ENCODE results near the gene TXNIP.
A peak's percentile ranks its signal among the peaks of the same experiment; 100 is the strongest.
"Not testable (repeated sequence)": the region's sequence is repeated elsewhere in the genome, so short reads cannot be mapped to it uniquely, and the experiment has no call there.

Gene TXNIP, protein sequence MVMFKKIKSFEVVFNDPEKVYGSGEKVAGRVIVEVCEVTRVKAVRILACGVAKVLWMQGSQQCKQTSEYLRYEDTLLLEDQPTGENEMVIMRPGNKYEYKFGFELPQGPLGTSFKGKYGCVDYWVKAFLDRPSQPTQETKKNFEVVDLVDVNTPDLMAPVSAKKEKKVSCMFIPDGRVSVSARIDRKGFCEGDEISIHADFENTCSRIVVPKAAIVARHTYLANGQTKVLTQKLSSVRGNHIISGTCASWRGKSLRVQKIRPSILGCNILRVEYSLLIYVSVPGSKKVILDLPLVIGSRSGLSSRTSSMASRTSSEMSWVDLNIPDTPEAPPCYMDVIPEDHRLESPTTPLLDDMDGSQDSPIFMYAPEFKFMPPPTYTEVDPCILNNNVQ

DNA sequence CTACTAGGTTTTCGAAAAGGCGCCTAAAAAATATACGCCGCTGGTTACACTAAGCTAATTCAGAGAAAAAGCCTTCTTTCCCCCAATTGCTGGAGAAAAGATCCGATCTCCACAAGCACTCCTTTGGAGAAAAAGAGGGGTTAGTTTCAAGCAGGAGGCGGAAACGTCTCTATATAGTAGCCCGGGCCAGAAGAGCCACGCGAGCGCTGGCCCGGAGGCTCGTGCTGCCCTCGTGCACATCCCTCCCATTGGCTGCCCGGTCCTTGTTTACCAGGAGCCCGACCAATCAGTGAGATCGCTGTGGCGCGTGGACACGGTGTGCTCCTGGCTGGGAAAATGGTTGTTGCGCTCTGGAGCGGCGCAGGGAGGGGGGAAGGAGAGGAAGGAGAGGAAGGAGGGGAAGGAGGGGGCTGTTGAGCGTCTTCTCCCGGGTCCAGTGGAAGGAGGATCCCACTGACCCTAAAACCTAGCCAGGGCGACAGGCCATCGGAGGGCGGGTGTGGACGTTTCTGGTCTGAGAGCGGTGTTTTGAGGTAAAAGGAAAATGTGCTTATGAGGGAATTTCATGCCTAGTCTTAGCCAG lies at the start of gene TXNIP:
Gene TXNIP, minus strand, starts transcription at position 147 of the 583 bp plus-strand sequence. CDS start 313 bp downstream, outside the sequence.
- DNase-seq (ENCODE audit: low spot score), result peak; percentile 91

DNA sequence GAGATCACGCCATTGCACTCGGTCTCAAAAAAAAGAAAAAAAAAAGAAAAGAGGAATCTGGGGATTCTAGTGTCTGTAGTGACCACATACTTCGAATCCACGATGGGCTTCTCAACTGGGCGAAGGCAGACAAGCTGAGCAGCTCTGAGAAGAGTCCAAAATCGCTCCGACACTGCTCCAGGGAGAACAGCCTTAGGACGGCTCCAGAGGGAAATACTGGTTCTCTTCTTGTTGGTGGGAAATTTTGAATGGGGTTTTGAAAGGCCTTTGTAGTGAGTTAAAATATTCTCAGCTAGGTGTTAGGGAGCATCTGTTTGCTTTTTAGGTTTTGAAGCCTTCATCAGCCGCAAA lies 43.4 kb upstream of the TXNIP start:
- DNase-seq (ENCODE audit: low spot score), result no peak

DNA sequence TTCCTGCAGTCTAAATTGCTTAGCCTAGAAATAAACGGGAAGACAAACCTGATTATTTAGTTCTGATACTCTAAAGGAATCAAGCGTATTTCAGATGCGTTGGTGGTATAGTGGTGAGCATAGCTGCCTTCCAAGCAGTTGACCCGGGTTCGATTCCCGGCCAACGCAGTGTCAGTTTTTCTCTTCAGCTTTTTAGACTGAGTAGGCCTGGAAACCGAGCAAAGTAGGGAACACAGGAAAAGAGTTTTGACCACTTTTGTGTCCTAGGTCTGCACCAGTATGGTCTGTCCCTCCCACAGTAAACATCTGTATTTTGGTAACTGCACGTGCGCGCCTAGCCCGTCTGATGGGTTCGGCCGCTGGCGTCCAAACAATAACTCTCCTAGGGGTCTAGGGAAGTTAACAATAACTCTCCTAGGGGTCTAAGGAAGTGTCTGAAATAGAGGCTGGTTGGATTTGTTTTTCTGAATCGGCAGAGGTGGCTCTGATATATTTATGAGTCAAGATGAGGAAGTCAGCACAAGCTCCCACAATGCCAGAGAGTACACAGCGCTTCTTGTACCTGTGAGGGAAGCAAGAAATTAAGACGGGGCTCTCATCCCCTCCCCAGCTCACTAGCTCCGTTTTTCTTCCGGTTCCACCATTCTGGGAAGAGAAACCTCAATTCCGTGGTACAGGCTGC lies 40.7 kb upstream of the TXNIP start:
- DNase-seq (ENCODE audit: low spot score), result peak; percentile 79

DNA sequence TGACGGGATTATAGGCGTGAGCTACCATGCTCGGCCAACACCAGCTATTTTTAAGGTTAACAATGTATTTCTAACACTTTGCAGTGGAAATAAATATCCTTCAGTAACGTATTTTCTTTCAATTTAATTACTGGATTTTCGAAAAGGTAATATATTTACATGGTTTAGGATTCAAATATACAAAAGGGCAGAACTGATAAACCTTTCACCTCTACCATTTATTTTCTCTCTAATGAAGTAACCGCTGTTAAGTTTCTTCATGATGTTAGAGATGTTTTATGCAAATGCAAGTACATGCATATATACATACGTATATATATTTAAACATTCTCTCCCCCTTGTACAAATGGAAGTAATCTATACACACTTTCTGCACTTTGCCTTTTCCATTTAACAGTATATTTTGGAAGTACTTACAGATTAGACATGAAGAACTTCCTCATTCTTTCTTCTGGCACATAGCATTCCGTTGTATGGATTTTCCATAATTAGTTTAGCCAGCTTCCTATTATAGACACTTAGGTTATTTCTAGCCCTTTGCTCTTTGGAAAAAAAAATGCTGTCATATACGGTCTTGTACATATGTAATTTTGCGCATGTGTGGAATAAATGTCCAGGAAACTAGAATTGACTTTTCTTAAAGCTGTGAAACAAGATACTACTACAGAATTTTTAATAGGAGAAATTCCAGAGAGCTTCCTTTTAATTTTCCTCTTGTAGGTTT lies 40.0 kb upstream of the TXNIP start:
- no peak for DNase-seq (ENCODE audit: low spot score)

DNA sequence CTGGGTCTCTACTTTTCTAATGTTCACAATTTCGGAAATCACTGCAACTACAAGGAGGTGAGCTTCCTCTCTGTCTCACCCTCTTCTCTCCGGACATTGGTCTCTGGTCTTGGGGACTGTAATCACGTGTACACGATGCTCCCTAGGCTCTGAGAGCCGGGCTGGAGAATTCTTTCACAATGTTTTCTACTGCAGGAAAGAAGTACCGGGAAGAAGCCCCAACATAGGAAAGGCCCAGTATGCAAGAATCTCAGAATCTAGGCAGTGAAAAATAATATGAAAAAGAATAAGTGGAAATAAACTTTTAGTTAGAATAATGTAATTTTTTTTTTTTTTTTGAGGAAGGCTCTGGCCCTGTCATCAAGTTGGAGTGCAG lies 38.7 kb upstream of the TXNIP start:
- DNase-seq (ENCODE audit: low spot score), result no peak

DNA sequence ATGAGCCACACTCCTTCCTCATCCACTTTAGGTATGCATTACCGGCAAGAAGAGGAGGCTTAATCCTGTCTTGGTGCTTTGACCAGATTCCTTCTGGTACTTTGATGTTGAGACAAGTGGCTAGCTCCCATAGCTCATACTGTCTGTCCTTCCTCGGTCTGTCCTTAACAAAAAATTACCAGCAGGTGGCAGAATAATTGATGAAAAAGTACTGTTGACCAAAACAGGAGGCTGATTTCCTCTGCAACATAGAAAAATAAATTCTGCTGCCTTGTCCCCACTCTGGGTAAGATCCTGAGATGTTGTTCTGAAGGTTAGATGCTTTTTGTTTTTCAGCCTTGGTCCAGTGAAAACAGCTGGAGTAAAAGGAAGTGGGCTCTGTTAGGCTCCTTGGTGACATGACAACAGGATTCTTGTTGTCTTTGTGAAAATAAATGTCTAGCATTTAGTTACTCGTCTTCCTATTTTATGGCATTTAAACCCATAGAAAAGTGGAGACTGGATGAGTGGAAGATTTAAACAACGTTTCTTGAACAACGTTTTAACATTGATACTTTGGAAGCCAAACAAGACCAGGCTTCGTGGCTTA lies 36.3 kb upstream of the TXNIP start:
- DNase-seq (ENCODE audit: low spot score), result peak; percentile 62

DNA sequence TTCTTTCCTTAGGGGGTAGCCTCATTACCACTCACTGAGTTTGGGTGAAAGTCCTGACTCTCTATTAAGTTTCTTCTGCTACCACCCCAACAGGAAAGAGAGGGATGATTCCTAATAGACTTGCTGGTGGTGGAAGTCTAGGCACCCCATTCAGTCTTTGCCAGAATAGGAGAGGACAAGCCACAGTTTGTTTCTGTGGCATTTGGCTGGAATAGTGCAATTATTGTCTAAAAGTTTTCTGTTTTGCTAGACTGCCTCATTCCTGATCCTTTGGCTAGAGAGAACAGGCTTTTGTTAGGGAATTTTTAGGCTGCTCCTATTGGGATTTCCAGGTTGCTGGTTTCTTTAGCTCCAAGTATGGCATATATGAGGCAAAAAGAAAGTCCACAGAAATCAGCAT lies 35.1 kb upstream of the TXNIP start:
- DNase-seq (ENCODE audit: low spot score), result no peak

DNA sequence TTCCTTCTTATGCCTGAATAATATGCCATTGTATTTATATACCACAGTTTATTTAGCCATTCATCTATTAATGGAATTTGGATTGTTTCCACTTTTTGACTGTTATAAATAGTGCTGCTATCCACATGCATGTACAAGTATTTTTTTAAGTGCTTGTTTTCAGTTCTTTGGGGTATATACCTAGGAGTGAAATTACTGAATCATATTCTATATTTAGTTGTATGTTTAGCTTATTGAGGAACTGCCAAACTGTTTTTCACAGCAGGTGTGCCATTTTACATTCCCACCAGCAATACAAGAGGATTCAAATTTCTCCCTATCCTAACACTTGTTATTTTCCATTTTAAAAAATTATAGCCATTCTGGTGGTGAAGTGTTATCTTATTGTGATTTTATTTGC lies 32.7 kb upstream of the TXNIP start:
- DNase-seq (ENCODE audit: low spot score), result no peak

DNA sequence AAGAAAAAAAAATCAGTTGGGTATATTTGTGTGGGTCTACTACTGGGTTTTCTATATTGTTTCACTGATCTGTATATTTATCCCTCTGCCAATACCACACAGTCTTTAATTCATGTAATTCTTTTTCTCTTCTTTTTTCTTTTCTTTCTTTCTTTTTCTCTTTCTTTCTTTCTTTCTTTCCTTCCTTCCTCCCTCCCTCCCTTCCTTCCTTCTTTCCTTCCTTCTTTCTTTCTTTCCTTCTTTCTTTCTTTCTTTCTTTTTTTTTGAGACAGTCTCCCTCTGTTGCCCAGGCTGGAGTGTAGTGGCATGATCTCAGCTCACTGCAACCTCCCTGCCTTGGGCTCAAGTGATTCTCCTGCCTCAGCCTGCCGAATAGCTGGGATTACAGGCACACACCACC lies 30.3 kb upstream of the TXNIP start:
- not testable (repeated sequence) for DNase-seq (ENCODE audit: low spot score)

DNA sequence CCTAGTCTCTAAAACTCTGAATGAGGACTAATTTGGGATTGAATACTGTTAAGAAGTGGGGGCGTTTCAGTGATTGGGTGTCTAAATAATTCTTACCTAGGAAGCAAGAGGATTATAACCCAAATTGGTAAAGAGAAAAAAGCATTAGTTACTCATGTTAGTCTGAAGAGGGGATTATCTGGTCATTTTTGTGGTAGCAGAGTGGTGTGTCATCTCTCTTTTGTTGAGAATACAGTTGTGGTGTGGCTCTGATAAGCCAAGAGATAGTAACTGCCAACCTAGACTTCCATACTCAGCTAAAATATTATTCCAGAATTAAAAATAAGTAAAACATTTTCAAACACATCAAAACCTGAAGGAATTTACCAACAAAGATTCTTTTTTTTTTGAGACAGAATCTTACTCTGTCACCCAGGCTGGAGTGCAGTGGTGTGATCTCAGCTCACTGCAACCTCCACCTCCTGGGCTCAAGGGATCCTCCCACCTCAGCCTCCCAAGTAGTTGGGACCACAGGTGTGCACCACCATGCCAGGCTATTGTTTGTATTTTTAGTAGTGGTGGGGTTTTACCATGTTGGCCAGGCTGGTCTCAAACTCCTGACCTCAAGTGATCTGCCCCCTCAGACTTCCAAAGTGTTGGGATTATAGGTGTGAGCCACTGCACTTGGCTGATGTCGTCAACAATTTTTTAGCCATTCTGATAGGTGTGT lies 29.6 kb upstream of the TXNIP start:
- DNase-seq (ENCODE audit: low spot score), result not testable (repeated sequence)

DNA sequence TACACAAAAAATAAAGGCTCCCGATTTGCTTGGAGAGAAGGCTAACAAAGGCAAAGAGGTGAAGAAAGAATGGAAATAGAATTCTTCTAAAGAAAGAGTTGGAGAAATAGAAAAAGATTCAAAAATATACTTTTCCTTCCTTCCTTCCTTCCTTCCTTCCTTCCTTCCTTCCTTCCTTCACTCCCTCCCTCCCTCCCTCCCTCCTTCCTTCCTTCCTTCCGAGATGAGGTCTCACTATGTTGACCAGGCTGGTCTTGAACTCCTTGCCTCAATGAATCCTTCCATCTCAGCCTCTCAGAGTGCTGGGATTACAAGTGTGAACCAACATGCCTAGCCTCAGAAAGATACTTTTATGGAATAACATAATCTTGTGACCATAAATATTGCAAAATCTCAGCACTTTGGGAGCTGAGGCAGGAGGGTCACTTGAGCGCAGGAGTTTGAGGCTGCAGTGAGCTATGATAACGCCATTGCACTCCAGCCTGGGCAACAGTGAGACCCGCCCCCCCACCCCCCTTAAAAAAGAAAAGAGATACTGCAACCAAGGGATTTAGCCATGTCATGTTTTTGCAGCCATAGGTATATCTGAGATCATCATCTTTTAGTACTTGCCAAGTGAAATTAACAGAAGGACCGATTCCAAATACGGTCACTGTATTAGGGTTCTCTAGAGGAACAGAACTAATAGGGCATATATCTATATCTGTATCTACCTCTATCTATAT lies 26.2 kb upstream of the TXNIP start:
- DNase-seq (ENCODE audit: low spot score), result no peak

DNA sequence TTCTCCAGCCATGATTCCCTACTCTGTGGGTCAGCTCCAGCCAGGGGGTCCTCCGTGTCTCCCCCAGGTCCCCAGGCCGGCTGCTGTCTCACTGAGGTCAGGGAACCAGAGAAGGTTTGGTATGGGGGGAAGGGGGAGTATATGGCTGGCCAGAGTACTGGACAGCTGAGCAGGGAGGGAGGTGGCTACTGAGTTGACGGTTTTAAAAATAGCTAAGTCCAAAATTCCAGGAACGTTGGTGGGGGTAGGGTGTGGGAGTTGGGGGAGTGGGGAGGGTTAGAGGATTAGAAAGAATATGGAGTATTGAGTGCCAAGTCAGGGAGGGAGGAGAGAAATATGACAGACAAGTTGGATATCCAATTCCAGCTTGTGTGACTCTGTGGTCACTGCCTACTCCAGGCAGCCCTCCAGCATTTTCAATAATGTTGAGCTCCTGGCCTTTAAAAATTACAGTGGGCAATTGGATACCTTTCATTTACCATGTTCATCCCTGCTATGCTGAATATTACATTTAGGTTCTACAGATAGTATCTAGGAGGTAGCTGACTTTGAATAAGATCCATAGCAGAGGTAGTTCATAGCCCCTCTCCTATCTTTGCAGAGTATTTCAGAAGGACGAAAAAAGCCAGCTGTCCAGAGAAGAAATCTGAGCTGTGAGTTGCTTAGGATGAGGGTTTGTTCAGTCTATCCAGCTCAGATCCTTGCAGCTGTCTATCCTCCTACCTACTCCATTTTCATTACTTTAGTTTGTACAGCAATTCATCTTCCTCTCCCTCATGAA lies 25.4 kb upstream of the TXNIP start, which contains the start of gene HJV:
Gene HJV, minus strand, starts transcription at position 114 of the 781 bp plus-strand sequence. CDS start 1,504 bp downstream, outside the sequence.
- DNase-seq (ENCODE audit: low spot score), result no peak

DNA sequence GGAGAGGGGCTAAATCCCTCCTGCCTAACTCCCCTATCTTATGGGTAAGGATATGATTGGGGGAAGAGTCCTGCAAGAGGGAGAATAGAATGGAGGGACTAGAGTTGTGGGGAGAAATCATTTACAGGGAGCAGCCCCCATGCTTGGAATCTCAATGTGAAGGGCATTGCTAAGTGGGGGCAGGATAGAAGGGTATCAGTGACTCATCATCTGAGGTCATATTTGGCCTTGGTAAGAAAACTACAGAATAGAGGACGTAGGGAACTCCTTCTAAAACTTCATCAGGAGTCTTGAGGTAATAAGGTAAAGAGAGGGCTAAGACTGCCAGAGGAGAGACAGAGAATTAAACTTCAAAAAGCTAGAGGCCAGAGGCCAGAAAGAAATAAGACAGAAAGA lies 24.7 kb upstream of the TXNIP start:
- DNase-seq (ENCODE audit: low spot score), result no peak

DNA sequence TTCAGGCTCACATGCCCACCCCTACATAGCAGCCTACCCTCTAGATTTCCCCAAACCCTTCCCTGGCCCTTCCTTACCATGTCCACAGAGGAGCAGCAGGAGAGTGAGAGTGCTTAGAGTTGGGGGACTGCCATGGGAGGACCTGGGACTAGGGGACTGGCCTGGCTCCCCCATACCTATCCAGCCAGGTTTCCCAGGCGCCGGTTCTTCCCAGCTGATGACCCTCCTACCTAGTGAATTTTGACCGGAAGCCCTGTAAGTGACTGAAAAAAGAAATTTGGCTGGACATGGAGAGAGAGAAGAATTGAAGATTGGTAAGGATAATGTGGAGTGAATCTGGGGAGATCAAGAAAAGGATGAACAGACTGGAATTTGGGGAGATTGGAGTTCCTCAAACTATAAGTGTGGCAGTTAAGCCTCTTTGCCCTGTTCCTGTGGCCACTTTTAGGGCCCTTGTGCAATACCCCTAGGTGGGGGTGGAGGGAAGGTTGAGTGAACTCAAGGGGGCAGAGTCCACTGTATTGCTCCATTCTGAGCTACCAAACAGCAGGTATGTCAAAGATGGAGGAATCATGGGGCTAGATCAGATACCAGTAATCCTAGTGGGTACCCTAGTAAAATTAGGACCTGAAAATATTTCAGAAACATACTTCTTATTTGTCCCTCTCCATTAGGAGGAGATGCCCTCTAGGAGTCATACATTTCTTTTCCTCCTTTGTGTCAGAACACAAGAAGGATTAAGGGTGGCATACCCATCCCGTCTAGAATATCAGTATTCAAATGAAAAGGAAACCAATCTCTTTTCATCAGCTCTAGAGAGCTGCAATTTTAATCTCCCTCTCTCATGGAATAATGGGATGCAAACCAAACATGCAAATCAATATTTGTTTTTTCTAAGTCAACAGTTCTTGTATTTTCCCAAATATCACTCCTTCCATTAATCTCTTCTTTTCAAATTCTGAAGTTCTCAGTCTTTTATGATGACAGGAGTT lies 24.0 kb upstream of the TXNIP start:
- DNase-seq (ENCODE audit: low spot score), result no peak

DNA sequence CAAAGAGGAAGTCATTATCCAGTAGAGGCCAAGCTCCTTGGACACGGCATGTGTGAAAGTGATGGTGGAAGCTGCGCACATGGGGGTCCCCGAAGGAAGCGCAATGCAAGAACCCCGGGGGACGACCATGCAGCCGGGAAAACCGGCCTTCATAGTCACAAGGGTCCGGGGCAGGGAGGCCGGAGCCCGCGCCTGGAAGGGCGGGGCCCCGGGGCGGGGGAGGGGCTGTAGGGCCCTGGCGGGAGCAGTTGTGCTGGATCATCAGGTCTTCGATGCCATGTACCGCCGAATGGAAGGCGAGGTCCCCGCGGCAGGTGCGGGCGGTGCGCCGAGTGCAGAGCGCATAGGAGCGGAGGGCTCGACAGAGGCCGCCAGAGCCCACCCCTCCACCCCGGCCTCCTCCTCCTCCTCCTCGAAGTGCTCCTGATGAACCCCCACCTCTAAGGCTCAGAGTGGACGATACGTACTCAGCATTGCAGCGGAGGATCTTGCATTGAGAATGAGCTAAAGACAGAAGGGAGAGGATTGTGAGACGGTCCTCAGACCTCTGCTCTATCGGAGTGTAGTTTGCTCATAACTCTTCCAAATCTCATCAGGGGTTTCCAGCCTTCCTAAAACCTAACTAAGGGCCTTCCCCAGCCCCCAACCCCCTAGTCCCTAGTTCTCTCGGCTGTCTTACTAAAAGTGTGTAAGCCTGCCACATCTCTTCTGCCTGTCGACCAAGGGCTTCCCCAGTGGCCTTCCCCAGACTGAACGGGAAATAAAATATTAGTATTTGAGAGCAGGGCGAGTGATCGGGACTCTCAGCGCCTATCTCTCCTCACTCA lies 23.1 kb upstream of the TXNIP start:
- DNase-seq (ENCODE audit: low spot score), result no peak

DNA sequence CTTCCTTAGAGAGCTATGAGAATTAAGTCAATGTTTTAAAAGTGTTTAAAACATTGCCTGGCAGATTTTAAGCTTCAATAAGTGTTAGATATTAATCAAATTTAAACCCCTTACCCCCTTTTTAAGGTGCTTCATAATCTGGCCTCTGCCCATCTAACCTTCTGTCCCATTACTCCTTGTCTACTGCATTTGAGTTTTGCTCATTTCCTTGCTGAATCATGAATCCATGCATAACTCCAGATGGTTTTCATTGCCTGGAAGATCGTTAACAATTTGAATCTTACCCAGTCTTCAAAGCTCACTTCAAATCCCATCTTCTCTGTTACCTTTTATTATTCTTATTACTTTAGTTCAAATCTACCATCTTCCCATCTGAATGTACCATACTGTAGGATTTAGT lies 20.5 kb upstream of the TXNIP start:
- DNase-seq (ENCODE audit: low spot score), result no peak

DNA sequence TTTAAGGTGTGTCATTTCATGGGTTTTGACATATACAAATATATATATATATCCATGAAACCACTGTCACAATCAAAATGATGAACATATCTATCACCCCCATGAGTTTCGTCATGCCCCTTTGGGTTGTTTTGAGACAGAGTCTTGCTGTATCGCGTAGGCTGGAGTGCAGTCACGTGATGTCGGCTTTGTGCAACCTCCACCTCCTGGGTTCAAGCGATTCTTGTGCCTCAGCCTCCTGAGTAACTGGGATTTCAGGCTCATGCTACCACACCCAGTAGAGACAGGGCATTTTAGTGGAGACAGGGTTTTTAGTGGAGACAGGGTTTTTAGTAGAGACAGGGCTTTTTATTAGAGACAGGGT lies 17.2 kb upstream of the TXNIP start:
- DNase-seq (ENCODE audit: low spot score), result no peak

All from CD4-positive, alpha-beta T cell treated with Interleukin-15 for 4 hours (primary cell).